IMR-90 (cell line): ENCODE data around the gene S100A16. TPM values are rescaled to one million over a fixed set of nuclear protein-coding genes. Genes with fewer than 3 reads are reported as not detected.

Experiments used
- ATAC-seq: fragments of 200-7000 bp; cut with Tn5 transposase; 2 replicates; pipeline ENCODE4 v1.9.1; 2020; ENCODE audit warnings: low read depth, mild to moderate bottlenecking, moderate library complexity
- BruUV-seq: library from RNA; stranded (reverse); fragments of 400-500 nt; replicated peaks from 2 replicates; lab custom pipeline; 2021; lab: Mats Ljungman, UMichigan
- CTCF ChIA-PET: fragments of 300-600 bp; formaldehyde crosslinking; extraction: SDS; loops from one replicate; lab custom pipeline; 2021; ENCODE audit warnings: antibody characterized with exemption; lab: Yijun Ruan, JAX
- POLR2A ChIA-PET: fragments of 300-600 bp; sonication (Branson Sonifier 250); formaldehyde crosslinking; loops from one replicate; lab custom pipeline; 2022; ENCODE audit warnings: antibody characterized with exemption; ENCODE audit not compliant: unreplicated experiment; lab: Charles Lee
- DNase-seq: peaks from one replicate; pipeline ENCODE4 v3.0.0; 2013
- H2AFZ ChIP-seq: replicated peaks from 2 replicates; pipeline ENCODE3; 2013; ENCODE audit warnings: low read length, mild to moderate bottlenecking; ENCODE audit not compliant: poor library complexity
- H2AK5ac ChIP-seq: 2 replicates; pipeline ENCODE4 v1.6.1; 2013; ENCODE audit warnings: low read depth, low read length, inconsistent platforms
- H2AK9ac ChIP-seq: replicated peaks from 2 replicates; pipeline ENCODE3; 2013; ENCODE audit warnings: mild to moderate bottlenecking, low read depth, low read length, moderate library complexity; ENCODE audit not compliant: poor library complexity
- H2BK120ac ChIP-seq: 2 replicates; pipeline ENCODE4 v1.6.1; 2013; ENCODE audit warnings: low read depth, low read length, inconsistent platforms
- H2BK15ac ChIP-seq: 3 replicates; pipeline ENCODE4 v1.6.1; 2013; ENCODE audit warnings: low read depth, low read length, inconsistent platforms
- H2BK20ac ChIP-seq: 2 replicates; pipeline ENCODE4 v1.6.1; 2013; ENCODE audit warnings: low read depth, mild to moderate bottlenecking, inconsistent platforms, low read length, moderate library complexity
- H2BK5ac ChIP-seq: 2 replicates; pipeline ENCODE4 v1.6.1; 2013; ENCODE audit warnings: mild to moderate bottlenecking, low read depth, low read length, inconsistent platforms; ENCODE audit not compliant: poor library complexity, severe bottlenecking
- H3K14ac ChIP-seq: replicated peaks from 2 replicates; pipeline ENCODE4 v1.6.1; 2013; ENCODE audit warnings: low read depth, low read length, inconsistent platforms
- H3K18ac ChIP-seq: 2 replicates; pipeline ENCODE4 v1.6.1; 2013; ENCODE audit warnings: low read depth, low read length, control low read depth
- H3K23ac ChIP-seq: 2 replicates; pipeline ENCODE4 v1.6.1; 2013; ENCODE audit warnings: low read depth, low read length, inconsistent platforms
- H3K27ac ChIP-seq: 2 replicates; pipeline ENCODE4 v1.5.1; 2013; ENCODE audit warnings: mild to moderate bottlenecking, control low read depth, low read length; ENCODE audit not compliant: insufficient read depth
- H3K27me3 ChIP-seq: 2 replicates; pipeline ENCODE4 v1.6.1; 2013; ENCODE audit warnings: low read length; ENCODE audit not compliant: control insufficient read depth, insufficient read depth
- H3K36me3 ChIP-seq: 2 replicates; pipeline ENCODE4 v1.6.1; 2013; ENCODE audit warnings: low read length, mixed read lengths; ENCODE audit not compliant: control insufficient read depth, insufficient read depth
- H3K4ac ChIP-seq: 2 replicates; pipeline ENCODE4 v1.6.1; 2013; ENCODE audit warnings: low read depth, low read length, inconsistent platforms
- H3K4me1 ChIP-seq: 2 replicates; pipeline ENCODE4 v1.6.1; 2013; ENCODE audit warnings: low read length, mixed read lengths; ENCODE audit not compliant: control insufficient read depth, insufficient read depth
- H3K4me2 ChIP-seq: 2 replicates; pipeline ENCODE4 v1.6.1; 2013; ENCODE audit warnings: low read depth, mild to moderate bottlenecking, control low read depth, low read length, moderate library complexity
- H3K4me3 ChIP-seq: 2 replicates; pipeline ENCODE4 v1.5.1; 2013; ENCODE audit warnings: low read depth, mild to moderate bottlenecking, control low read depth, low read length, moderate library complexity; ENCODE audit not compliant: insufficient read depth
- H3K56ac ChIP-seq: 2 replicates; pipeline ENCODE4 v1.6.1; 2013; ENCODE audit warnings: low read length, inconsistent platforms; ENCODE audit not compliant: insufficient read depth; ENCODE audit errors: extremely low read depth
- H3K79me1 ChIP-seq, 2 experiments: 2 replicates each; pipeline ENCODE4 v1.6.1; 2013; ENCODE audit warnings: low read length in 2 of 2, inconsistent platforms in 1 of 2, low read depth in 1 of 2
- H3K9ac ChIP-seq: 2 replicates; pipeline ENCODE4 v1.6.1; 2013; ENCODE audit warnings: low read depth, low read length, control low read depth
- H3K9me1 ChIP-seq: 2 replicates; pipeline ENCODE4 v1.6.1; 2013; ENCODE audit warnings: low read length, inconsistent platforms; ENCODE audit not compliant: insufficient read depth
- H3K9me3 ChIP-seq: 2 replicates; pipeline ENCODE4 v1.6.1; 2013; ENCODE audit warnings: low read length; ENCODE audit not compliant: control insufficient read depth, insufficient read depth
- H4K20me1 ChIP-seq: 2 replicates; pipeline ENCODE4 v1.6.1; 2013; ENCODE audit warnings: low read length, inconsistent platforms; ENCODE audit not compliant: insufficient read depth
- H4K5ac ChIP-seq: 2 replicates; pipeline ENCODE4 v1.6.1; 2013; ENCODE audit warnings: mild to moderate bottlenecking, low read depth, low read length, control low read depth
- H4K8ac ChIP-seq, 2 experiments: 2 replicates each; pipeline ENCODE4 v1.6.1; 2013; ENCODE audit warnings: low read depth in 2 of 2, low read length in 2 of 2, control low read depth in 1 of 2, inconsistent platforms in 1 of 2
- H4K91ac ChIP-seq: 2 replicates; pipeline ENCODE4 v1.6.1; 2013; ENCODE audit warnings: low read depth, low read length, inconsistent platforms; ENCODE audit not compliant: insufficient read depth
- BHLHE40 ChIP-seq: fragments of 150-350 bp; IDR thresholded peaks from 2 replicates; pipeline ENCODE4 v1.6.1; 2016; ENCODE audit warnings: mild to moderate bottlenecking, low read depth, low read length
- CEBPB ChIP-seq: IDR thresholded peaks from 2 replicates; pipeline ENCODE4 v1.6.1; 2012; ENCODE audit warnings: low read depth, low read length, improper control_type of control experiment
- CHD1 ChIP-seq: IDR thresholded peaks from 2 replicates; pipeline ENCODE4 v1.6.1; 2012; ENCODE audit warnings: low read depth, low read length, improper control_type of control experiment
- CTCF ChIP-seq: conservative IDR thresholded peaks from 2 replicates; pipeline ENCODE4 v1.5.1; 2012; ENCODE audit warnings: mild to moderate bottlenecking, low read depth, low read length, improper control_type of control experiment
- ELK1 ChIP-seq: fragments of 150-350 bp; IDR thresholded peaks from 2 replicates; pipeline ENCODE4 v1.6.1; 2016; ENCODE audit warnings: low read depth, mild to moderate bottlenecking, low read length, moderate library complexity, borderline replicate concordance
- FOS ChIP-seq: fragments of 150-350 bp; IDR thresholded peaks from 2 replicates; pipeline ENCODE4 v1.6.1; 2016; ENCODE audit warnings: low read depth, low read length
- MAFK ChIP-seq: IDR thresholded peaks from 2 replicates; pipeline ENCODE4 v1.6.1; 2012; ENCODE audit warnings: low read depth, low read length, improper control_type of control experiment
- MAZ ChIP-seq: IDR thresholded peaks from 2 replicates; pipeline ENCODE4 v1.6.1; 2012; ENCODE audit warnings: low read depth, mild to moderate bottlenecking, low read length, improper control_type of control experiment, moderate library complexity, borderline replicate concordance
- MXI1 ChIP-seq: IDR thresholded peaks from 2 replicates; pipeline ENCODE4 v1.6.1; 2012; ENCODE audit warnings: low read depth, mild to moderate bottlenecking, low read length, moderate library complexity, borderline replicate concordance
- NFE2L2 ChIP-seq: fragments of 150-350 bp; IDR thresholded peaks from 2 replicates; pipeline ENCODE4 v1.6.1; 2016; ENCODE audit warnings: low read depth, mild to moderate bottlenecking, low read length
- POLR2A ChIP-seq: IDR thresholded peaks from 2 replicates; pipeline ENCODE4 v1.6.1; 2012; ENCODE audit warnings: mild to moderate bottlenecking, low read depth, low read length
- RAD21 ChIP-seq: IDR thresholded peaks from 2 replicates; pipeline ENCODE4 v1.6.1; 2012; ENCODE audit warnings: low read length, improper control_type of control experiment
- RCOR1 ChIP-seq: IDR thresholded peaks from 2 replicates; pipeline ENCODE4 v1.6.1; 2012; ENCODE audit warnings: mild to moderate bottlenecking, low read length, improper control_type of control experiment; ENCODE audit not compliant: insufficient replicate concordance
- RFX5 ChIP-seq: IDR thresholded peaks from 2 replicates; pipeline ENCODE4 v1.8.0; 2012; ENCODE audit warnings: low read depth, mild to moderate bottlenecking, low read length, moderate library complexity
- SMC3 ChIP-seq: fragments of 150-350 bp; IDR thresholded peaks from 2 replicates; pipeline ENCODE4 v1.6.1; 2016; ENCODE audit warnings: low read depth, mild to moderate bottlenecking, antibody characterized with exemption, low read length, moderate library complexity
- USF2 ChIP-seq: fragments of 150-350 bp; IDR thresholded peaks from 2 replicates; pipeline ENCODE4 v1.6.1; 2017; ENCODE audit warnings: mild to moderate bottlenecking, antibody characterized with exemption, low read length, low read depth
- WGBS, 2 experiments: methylation state at CpG; one replicate each; pipeline versions ENCODE4 v1.1.5 to v1.1.7; 2013; ENCODE audit warnings: missing lambda C conversion rate in 2 of 2; ENCODE audit not compliant: insufficient read length in 1 of 2; ENCODE audit errors: extremely low coverage in 2 of 2; 5-methylcytosine and 5-hydroxymethylcytosine counted together
- dilution Hi-C: fragments of 300-500 bp; cut with HindIII; formaldehyde crosslinking; loops from one replicate; pipeline ENCODE4 v1.14.3; 2018; ENCODE audit warnings: low sequenced_read_pairs; ENCODE audit not compliant: unreplicated experiment
- in situ Hi-C: fragments of 300-500 bp; cut with MboI; formaldehyde crosslinking; loops from 3 replicates; pipeline ENCODE4 v1.14.3; 2019; ENCODE audit warnings: low sequenced_read_pairs, inconsistent platforms, mixed read lengths
- intact Hi-C: fragments of 100-400 bp; cut with micrococcal nuclease; formaldehyde crosslinking; loops from 2 replicates; pipeline ENCODE4 v1.10.0; 2022
- polyA plus RNA-seq, 3 experiments: library from polyadenylated mRNA; depleted of rRNA; stranded (reverse); fragments of >200 nt; gene quantifications; 2 replicates each; pipeline ENCODE4 v1.2.3, GENCODE V29; 2012; ENCODE audit warnings: low replicate concordance in 1 of 3
- total RNA-seq: library from RNA; depleted of rRNA; stranded (reverse); fragments of >200 nt; gene quantifications from 2 replicates; pipeline ENCODE4 v1.2.3, GENCODE V29; 2012

Gene S100A16
- total and polyA plus RNA-seq, 2 of the 4 experiments (the other 2 are of a cell fraction), result 201 to 515 TPM

GRCh38 chr1:153569465-153569864 lies 43.5 kb downstream of the S100A16 start:
- Histone ChIP-seq H3K4me2 (no peak overlapping the region), H4K91ac (no peak overlapping the region), H4K8ac (0 out of 4 replicates have a peak overlapping the region, but pooled peaks of 1 of the 2 experiments have one; percentile 51), H2BK5ac (no peak overlapping the region), H2BK15ac (no peak overlapping the region), H3K18ac (no peak overlapping the region), H2AFZ (no peak overlapping the region), H3K4ac (no peak overlapping the region; the same call in 1 of the 2 replicates), H3K14ac (no peak overlapping the region), H4K20me1 (no peaks in the 10 kb centered on the region), H3K27ac (no peak overlapping the region), H3K9me1 (peaks cover 28% of the 10 kb centered on the region), H3K9me3 (no peaks in the 10 kb centered on the region), H3K4me3 (no peak overlapping the region), H2AK5ac (peak overlapping the region; percentile 25; the same call in 1 of the 2 replicates), H4K5ac (no peak overlapping the region), H3K56ac (no peak overlapping the region), H3K79me1 (peaks cover 4 to 36% of the 10 kb centered on the region in 2 experiments; a peak in 3 of 4 replicates), H3K36me3 (no peaks in the 10 kb centered on the region), H3K9ac (no peak overlapping the region), H2AK9ac (no peak overlapping the region), H3K4me1 (peaks cover 35% of the 10 kb centered on the region), H3K27me3 (no peaks in the 10 kb centered on the region), H2BK120ac (0 out of 2 replicates have a peak overlapping the region, but pooled peaks have one; percentile 100), H2BK20ac (no peak overlapping the region), H3K23ac (no peak overlapping the region)
- ChIA-PET CTCF (interaction anchor here (0.6 to 1.0 kb wide), 3 partner anchors 36 to 217 kb away, joined by 3 to 4 read pairs (median 3); partner anchors contain the start of gene S100A13), POLR2A (interaction anchor here (0.5 to 3.7 kb wide), 2 partner anchors 35 to 58 kb away, joined by 3 to 28 read pairs; partner anchors contain the start of genes S100A13 and S100A6)
- in situ Hi-C loops, result loop anchor here (5.0 to 10.0 kb wide), 2 partner anchors 37 to 55 kb away; no protein-coding TSS in a partner anchor
- no peak for ATAC-seq
- no peak for DNase-seq
- dilution Hi-C loops, result no loop called here
- intact Hi-C loops, result no loop called here
- WGBS, 2 experiments, result no CpG with 5 or more reads among the region's 8 CpGs
- TF ChIP-seq POLR2A (no peak), NFE2L2 (no peak), ELK1 (no peak), MAFK (no peak), SMC3 (no peak), BHLHE40 (no peak), RCOR1 (no peak), MAZ (no peak), USF2 (no peak), FOS (no peak), CHD1 (no peak), RFX5 (no peak), RAD21 (no peak), CEBPB (no peak), CTCF (no peak), MXI1 (no peak)
- no TSS peak for BruUV-seq
